IMR-90 (cell line): ENCODE data around the gene NCS1.

Experiments used
- CEBPB ChIP-seq: IDR thresholded peaks from 2 replicates; pipeline ENCODE4 v1.6.1; 2012; ENCODE audit warnings: low read depth, low read length, improper control_type of control experiment
- CHD1 ChIP-seq: IDR thresholded peaks from 2 replicates; pipeline ENCODE4 v1.6.1; 2012; ENCODE audit warnings: low read depth, low read length, improper control_type of control experiment
- CTCF ChIP-seq: conservative IDR thresholded peaks from 2 replicates; pipeline ENCODE4 v1.5.1; 2012; ENCODE audit warnings: mild to moderate bottlenecking, low read depth, low read length, improper control_type of control experiment
- FOS ChIP-seq: fragments of 150-350 bp; IDR thresholded peaks from 2 replicates; pipeline ENCODE4 v1.6.1; 2016; ENCODE audit warnings: low read depth, low read length
- MAZ ChIP-seq: IDR thresholded peaks from 2 replicates; pipeline ENCODE4 v1.6.1; 2012; ENCODE audit warnings: low read depth, mild to moderate bottlenecking, low read length, improper control_type of control experiment, moderate library complexity, borderline replicate concordance
- POLR2A ChIP-seq: IDR thresholded peaks from 2 replicates; pipeline ENCODE4 v1.6.1; 2012; ENCODE audit warnings: mild to moderate bottlenecking, low read depth, low read length
- RAD21 ChIP-seq: IDR thresholded peaks from 2 replicates; pipeline ENCODE4 v1.6.1; 2012; ENCODE audit warnings: low read length, improper control_type of control experiment
- USF2 ChIP-seq: fragments of 150-350 bp; IDR thresholded peaks from 2 replicates; pipeline ENCODE4 v1.6.1; 2017; ENCODE audit warnings: mild to moderate bottlenecking, antibody characterized with exemption, low read length, low read depth

- TF ChIP-seq CTCF (no peak), CHD1 (no peak), POLR2A (no peak), MAZ (no peak), RAD21 (no peak), CEBPB (peak; percentile 70), USF2 (no peak), FOS (no peak)
Observed at GRCh38 chr9:130212543-130213297, 40.5 kb downstream of the NCS1 start.
